Activated CD8-positive, alpha-beta memory T cell treated with anti-CD3 and anti-CD28 coated beads for 1 hour (primary cell): ENCODE results near the gene PAPOLB.

Experiments
- DNase-seq, 2 donors: peaks; one replicate each; pipeline ENCODE4 v3.0.0-alpha.2; 2020; ENCODE audit warnings: low read depth in 1 of 2; ENCODE audit errors: extremely low read depth in 1 of 2

Gene PAPOLB

DNA sequence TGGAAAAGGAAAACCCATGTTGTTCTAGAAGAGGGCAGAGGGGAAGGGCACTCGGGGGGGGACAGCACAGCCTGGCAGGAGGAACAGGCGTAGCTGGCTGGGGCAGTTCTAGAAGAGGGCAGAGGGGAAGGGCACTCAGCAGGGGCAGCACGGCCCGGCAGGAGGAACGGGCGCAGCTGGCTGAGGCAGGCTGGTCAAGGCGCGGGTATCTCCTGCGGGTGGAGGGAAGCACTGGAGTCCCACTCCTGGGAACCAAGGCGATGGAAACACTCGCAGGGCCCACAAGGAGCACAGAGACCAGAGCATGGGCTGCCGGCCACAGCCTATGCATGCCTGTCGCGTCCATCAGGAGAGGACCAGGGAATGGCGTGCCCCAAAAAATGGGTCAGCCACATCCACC lies 36.7 kb downstream of the PAPOLB start:
- no peak for DNase-seq

DNA sequence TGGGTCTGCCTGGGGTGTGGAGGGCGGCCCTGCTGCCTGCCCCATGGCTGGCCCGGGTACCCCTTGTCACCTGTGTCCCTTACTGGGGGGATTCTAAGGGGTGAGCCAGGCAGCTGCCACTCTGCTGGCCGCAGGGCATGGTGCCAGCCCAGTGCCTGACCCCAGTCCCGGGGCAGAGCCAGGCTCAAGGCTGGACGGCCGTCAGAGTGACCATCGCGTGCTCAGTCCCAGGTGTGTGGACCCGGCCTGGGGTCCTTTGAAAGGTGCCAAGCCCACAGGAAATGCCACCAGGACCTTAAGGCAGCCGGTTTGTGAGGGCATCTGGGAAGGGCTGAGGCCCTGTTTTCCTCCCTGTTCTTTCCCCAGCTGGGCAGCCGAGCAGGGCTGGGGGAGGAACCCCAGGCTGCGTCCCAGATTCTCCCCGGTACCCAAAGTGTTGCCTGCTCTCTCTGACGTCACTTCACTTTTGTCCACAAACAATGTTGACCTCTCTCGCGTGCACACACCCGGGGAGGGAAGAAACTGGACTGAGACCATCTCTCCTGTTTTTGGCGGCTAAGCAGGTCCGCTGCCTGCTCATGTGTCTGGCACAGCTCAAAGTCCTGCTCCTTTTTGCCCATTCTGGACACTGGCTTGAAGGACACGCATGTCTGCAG lies 37.6 kb downstream of the PAPOLB start:
- DNase-seq: no peak

DNA sequence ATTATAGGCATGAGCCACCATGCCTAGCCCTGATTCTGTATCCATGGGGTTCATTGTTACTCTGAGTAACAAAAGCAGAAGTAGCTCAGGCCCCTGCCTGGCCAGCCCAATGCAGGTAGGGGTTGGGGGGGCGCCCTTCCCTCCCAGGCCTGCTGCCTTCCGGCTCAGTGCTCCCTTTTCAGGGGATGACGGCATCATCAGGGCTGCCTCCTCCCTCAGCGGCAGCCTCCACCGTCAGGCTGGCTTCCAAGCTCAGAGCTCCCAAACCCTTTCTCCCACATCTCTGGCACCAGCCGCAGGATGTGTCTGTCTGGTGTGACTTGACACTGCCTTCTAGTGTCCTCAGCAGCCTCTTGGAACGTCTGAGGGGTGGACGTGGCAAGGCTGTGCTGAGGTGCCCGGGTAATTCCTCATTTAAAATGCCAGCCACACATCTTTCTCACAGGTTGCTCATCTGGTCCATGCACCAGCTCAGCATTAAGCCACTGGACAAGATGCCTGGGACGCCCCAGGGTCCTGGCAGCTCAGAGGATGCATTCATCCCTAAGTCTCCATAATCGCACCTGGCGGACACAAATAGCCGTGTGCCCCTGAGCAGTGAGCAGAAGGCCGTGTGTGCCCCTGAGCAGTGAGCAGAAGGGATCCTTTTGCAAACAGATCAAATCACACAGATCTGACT lies 38.2 kb downstream of the PAPOLB start:
- DNase-seq: no peak

DNA sequence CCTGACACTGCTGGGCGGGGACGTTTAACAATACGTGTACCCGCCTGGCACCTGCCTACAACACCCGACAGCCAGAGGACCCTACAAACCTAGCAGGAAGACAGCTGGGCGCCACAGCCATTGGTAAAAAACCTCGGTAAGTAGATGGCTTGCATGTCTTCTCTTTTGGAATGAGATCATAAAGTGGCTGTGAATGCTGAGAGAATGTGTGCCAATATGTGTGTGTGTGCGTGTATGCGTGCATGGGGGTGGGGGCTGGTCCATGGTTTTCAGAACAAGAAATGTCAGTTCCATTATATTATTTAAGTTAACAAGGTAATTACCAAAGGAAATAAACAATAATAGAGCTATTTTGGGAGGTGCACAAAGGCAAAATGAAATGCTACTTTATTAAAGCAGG lies 39.2 kb downstream of the PAPOLB start:
- DNase-seq: no peak

DNA sequence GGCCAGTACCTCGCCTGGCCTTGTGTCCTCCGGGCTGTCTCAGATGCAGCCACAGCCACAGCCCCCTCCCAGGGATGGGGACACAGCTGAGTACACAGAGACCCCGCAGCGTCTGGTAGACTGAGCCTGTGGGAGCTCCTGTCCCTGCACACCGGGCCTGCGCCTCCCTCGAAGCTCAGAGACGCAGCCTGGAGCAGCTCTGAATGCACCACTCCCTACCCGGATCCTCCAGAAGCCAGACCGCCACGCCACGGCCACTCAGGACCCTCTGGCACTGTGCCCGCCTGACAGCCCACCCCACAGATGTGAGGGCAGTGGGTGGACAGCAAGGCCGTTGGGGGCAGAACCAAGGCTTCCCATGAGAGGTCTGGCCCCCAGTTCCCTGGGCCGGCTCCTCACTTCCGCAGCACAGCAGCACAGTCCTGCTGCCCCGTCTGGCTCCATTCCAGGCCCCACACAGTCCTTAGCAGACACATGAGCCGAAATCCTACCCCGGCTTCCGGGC lies 40.8 kb downstream of the PAPOLB start:
- no peak for DNase-seq

DNA sequence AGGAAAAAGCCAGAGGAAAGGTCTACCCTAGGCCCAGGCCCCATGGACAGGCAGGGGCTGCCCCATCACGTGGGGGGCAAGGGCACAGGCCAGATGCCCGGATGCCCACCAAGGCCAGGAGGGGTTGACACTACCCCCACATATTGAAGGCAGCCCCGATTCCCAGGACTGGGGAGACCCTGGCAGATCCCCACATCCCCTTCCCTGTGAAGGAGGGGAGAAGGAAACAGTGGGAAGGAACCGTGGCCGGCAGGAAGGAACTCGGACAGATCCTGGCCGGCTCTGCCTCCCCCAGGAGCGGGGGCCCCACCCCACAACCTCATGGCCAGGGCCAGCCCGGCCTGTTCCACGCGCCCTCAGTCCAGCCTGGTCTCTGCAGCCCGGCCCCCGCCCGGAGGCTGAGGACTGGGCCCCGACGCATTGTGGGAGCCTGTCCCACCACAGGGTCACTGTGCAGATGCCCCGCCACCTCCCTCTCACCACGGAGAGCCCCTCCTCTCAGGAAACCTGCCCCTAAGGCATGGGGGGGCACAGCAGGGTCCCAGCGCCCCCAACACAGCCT lies 41.3 kb downstream of the PAPOLB start:
- no peak for DNase-seq

DNA sequence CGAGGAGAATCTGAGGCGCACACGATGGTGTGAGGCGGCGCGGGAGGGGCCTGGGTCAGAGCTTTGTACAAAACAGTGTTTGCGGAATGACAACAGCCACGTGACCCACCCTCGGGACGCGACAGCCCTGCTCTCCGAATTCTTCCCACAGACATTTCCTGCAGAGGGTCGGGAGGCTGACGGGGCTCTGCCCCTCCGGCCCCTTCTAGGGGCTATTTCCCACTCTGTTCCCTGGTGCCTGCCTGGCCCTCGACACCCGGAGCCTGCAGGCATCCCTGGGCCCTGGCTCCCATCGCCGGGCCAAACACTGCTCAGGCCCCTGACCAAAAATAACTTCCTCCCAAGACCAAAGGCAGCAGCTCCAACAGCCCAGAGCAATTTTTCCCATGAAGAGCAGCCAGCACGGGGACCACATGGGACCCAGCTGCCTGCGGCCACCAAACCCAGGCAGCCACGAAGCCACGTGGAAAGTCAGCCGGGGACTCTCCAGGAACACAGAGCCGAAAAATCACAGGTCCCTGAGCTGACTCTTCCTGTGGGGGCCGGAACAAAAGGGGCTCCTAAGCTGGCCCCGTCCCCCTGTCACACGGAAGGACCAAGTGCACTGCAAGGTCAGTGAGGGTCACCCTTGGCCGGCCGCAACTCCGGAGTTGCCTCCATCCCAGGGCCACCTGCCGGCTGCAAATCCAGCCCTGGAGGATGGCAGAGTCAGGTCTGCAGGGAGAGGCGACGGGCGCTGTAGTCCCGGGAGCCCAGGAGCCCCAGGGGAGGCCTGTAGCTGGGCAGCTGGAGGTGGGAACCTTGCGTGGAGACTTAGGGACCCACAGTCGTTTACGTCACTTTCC lies 42.0 kb downstream of the PAPOLB start:
- DNase-seq: no peak

DNA sequence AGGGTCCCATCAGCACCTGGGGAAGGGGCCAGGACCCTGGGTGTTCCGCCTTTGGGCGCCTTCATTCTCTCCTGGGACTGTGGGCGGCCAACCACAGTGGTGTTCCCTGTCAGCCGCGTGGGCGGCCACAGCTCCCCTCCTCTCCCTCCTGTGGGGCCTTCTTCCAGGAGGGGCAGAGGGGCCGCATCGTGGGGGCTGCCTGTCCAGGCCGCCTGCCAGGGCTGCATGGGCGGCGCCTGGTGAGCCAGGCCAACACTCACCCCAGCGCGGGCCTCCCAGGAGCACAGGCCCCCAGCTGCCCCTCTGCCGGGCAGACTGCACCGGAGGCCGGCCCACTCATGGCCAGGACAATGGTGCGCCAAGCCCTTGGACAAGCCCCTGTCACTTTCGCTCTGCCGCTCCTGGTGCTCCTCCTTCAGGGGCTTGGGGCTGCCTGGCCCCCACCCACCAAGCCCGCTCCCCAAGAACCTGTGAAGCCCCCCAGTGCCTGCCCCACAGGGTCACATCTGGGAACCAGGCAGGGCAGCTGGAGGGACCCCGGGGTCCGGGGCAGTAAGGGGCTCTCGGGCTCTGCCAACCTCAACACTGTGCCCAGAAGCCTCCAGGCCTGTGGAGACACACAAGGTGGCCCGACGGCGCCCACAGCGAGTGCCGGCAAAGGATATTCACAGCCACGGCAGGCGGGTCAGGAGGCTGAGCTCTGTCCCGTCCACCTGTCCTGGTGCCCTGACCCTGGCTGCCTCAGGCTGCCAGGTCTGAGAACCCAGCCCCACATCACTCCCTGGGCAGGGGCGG lies 43.6 kb downstream of the PAPOLB start:
- DNase-seq: no peak

DNA sequence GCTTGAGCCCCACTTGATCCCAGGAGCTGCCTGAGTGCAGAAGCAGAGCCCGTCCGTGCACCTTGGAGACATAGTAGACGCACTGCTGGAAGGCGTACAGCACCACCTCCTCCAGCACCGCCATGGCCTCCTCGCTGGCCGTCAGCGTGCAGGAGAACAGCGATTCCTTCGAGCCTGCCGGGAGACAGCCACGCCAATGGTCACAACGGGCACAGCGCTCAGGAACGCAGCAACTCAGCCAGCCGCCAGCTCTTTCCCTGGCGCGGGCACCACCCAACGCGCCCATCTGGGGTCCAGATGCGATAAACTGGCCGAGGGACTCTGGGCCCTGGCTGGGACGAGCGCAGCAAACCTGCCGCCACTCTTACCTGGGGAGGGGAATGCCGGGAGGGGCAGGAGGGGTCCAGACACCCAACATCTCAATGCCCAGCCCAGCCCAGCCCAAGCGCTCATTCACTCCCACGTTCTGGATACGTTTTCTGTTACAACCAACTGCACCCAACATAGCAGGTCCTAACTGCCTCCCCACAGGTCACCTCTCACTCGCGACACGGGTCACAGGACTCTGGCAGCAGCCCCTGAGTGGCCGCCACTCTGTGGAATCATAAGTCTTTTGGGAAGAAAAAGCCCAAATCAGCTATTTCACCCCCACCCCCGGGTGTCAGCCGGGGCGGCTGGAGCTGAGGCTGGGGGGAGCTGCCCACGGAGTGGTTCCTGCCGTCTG lies 44.5 kb downstream of the PAPOLB start:
- DNase-seq: no peak

DNA sequence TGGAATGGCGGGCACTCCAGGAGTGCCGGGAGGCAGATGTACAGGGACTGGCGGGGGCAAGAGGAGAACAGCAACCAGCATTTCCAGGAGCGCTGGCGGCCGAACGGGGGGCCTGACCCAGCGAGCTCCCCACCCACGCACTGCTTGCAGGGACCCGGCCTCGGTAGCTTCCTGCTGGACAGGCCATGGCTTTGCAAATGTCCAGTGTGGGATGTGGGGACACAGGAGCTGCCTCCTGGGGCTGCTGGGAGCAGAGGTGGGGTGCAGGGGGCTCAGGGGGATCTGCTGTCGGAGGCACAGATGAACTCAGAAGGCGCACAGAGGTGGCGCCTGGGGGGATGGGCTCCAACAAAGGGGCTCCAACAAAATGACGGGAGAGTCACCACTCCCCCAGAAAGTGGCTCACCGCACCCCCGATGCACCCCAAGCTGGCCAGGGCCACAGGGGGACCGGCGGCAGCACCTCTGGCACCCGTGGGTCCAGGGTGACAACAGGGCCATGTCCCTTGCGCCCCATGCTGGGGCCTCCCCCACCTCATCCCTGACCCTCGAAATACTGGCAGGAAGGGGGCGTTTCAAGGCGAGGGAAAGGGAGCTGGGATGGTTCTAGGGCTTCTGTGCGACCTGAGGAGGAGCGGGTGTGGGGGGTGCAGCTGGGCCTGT lies 45.3 kb downstream of the PAPOLB start:
- no peak for DNase-seq

DNA sequence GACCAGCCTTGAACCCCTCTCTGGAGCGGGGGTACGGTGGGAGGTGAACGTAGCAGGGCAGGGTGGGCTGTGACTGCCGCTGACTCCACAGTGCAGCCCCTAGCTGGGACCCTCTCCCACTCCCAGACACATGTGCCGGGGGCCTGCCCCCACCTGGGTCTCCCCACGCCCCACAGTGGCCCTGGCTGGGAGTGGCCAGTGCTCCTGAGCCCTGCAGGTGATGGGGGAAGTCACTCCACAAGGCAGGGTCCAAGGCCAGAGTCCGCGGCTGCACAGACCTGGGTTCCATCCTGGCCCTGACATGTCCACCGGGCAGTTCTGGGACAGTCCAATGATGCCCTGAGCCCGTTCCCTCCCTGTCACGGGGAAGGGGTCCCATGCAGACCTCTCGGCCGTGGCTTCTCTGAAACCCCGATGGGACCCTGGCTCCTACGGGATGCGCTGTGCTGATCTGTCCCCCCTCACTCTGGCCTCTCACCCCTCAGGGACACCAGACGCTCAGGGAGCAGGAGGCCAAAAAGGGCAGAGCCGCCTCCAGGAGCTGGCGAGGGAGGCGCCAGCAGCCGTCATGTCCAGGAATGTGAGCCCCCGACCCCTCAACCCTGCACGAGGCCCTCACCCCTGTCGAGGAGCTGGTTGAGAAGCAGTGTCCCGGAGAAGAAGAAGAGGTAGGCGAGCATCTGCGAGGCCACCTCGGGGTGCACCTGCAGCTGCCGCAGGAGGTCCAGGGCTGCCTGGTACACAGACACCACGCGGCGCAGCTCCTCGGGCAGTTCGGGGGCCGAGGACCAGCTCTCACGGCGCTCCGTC lies 46.0 kb downstream of the PAPOLB start:
- DNase-seq: no peak

DNA sequence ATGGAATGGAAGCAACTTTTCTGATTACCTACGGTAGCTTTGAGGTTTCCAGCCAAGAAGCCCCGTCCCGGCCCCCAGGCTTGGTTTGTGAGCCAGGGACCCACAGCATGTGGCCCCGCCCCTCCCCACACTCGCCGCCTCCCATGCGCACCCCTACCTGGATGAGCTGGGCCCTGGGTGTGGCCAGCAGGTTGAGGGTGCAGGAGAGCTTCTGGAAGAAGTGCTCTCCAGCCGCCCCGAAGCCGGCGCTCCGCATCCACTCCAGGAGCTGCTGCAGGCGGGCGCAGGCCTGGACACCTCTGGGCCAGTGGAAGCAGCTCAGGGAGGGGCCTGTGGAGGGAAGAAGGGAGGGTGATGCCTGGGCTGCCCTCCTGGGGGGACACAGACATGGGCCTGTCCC lies 46.7 kb downstream of the PAPOLB start:
- no peak for DNase-seq

DNA sequence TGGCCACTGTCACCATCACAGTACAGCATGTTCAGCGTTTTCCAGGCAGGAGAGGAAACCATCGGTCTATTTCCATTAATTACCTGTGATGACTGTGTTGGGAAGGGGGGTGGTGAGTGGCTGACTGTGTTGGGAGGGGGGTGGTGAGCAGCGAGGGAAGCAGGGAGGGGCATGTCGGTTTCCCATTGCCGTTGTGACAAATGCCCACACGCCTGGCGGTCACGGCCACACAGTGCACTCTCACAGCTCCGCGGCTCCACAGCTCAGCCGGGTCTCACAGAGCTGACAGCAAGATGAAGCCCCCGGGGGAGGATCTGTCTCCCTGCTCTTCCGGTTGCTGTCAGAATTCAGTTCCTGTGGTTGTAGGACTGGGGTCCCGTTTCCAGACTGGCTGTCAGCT lies 47.4 kb downstream of the PAPOLB start:
- DNase-seq: no peak

DNA sequence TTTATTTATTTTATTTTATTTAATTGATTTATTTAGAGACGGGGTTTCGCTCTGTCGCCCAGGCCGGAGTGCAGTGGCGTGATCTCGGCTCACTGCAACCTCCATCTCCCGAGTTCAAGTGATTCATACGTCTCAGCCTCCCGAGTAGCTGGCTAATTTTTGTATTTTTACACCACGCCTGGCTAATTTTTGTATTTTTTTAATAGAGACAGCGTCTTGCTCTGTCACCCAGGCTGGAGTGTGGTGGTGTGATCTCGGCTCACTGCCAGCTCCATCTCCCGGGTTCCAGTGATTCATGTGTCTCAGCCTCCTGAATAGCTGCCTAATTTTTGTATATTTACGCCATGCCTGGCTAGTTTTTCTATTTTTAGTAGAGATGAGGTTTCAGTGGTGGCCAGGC lies 52.2 kb downstream of the PAPOLB start:
- no peak for DNase-seq

DNA sequence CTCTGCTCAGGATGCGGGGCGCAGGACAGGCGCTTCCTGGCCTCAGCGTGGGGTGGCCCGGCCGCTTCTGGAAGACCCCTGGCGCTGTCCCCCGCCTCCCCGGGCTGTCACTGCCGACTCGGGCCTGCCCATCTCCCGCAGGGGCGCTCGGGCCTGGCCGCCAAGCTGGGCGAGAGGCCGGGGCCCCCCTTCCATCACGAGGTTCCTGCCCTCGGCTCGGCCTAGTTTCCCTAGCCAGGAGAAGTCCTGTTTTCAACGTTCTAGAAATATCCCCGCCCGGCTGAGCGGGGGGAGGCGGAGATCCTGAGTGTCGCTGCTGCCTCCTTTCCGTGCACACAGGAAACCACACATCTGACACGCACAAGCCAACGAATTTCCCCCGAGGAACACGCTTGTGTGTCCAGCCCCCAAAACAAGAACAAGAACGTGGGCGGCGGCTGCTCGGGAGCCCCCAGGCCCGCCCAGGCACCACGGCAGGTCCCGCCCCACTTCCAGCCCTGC lies 52.7 kb downstream of the PAPOLB start:
- DNase-seq: no peak

DNA sequence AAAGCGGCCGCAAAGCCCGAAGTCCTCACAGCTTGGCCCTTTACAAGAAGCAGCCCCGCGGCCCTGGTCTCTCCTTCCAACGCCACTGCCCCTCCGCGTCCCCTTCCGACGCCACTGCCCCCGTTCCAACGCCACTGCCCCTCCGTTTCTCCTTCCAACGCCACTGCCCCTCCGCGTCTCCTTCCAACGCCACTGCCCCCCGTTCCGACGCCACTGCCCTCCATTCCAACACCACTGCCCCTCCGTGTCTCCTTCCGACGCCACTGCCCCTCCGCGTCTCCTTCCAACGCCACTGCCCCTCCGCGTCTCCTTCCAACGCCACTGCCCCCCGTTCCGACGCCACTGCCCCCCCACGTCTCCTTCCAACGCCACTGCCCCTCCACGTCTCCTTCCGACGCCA lies 53.3 kb downstream of the PAPOLB start:
- DNase-seq: no peak

DNA sequence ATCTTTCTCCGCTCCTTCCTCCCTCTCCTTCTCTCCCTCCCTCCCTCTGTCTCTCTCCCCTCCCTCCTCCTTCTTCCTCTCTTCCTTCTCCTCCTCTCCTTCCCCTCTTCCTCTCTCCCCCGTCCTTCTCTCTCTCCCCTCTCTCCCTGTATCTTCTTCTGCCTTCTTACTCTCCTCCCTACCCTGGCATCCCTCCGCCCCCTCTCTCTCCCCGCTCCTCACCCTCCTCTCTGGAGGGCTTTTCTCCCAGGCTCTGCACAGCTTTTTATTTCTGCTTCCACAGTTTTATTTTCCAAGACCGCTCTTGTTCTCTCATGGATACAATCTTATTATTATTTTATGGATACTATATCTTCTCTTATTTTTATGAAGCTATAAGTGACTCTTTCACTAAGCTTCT lies 53.8 kb downstream of the PAPOLB start:
- DNase-seq: no peak
